NCI-H1930 (cell line): ENCODE results near the gene INTS12.

ENCODE experiments used
- DNase-seq, 2 experiments: peaks; one replicate each; lab custom pipeline; 2025; lab: John Stamatoyannopoulos, UW

The INTS12 gene

GRCh38 chr4:105683038-105683437 lies 25.5 kb downstream of the INTS12 start:
- DNase-seq = no peak

GRCh38 chr4:105679186-105679585 lies 29.3 kb downstream of the INTS12 start:
- DNase-seq = no peak

- no peak for DNase-seq
These were observed 30.8 kb downstream of the INTS12 start for GRCh38 chr4:105677709-105678108.

- DNase-seq = no peak
These were observed 34.5 kb downstream of the INTS12 start for GRCh38 chr4:105674011-105674410.

- no peak for DNase-seq
These were observed 37.2 kb downstream of the INTS12 start for GRCh38 chr4:105671301-105671700.

- no peak for DNase-seq
These were observed 37.8 kb downstream of the INTS12 start for GRCh38 chr4:105670684-105671083.

- peak in 1 of 2 experiments; percentile 1 for DNase-seq
These were observed 41.8 kb downstream of the INTS12 start for GRCh38 chr4:105666693-105667092.

GRCh38 chr4:105662935-105663675 lies 45.4 kb downstream of the INTS12 start:
- DNase-seq = no peak

GRCh38 chr4:105661028-105661427 lies 47.5 kb downstream of the INTS12 start:
- DNase-seq = no peak

- DNase-seq = no peak
These were observed 49.3 kb downstream of the INTS12 start for GRCh38 chr4:105659190-105659589.

GRCh38 chr4:105657117-105657765 lies 51.2 kb downstream of the INTS12 start:
- no peak for DNase-seq

GRCh38 chr4:105652286-105652888 lies 56.1 kb downstream of the INTS12 start:
- no peak for DNase-seq

GRCh38 chr4:105651884-105652283 lies 56.6 kb downstream of the INTS12 start:
- no peak for DNase-seq

GRCh38 chr4:105650190-105650589 lies 58.3 kb downstream of the INTS12 start:
- no peak for DNase-seq

- DNase-seq = no peak
These were observed 63.0 kb downstream of the INTS12 start for GRCh38 chr4:105645440-105645839.

- no peak for DNase-seq
These were observed 64.2 kb downstream of the INTS12 start for GRCh38 chr4:105644257-105644656.

- DNase-seq = no peak
These were observed 66.6 kb downstream of the INTS12 start for GRCh38 chr4:105641845-105642244.

- DNase-seq = no peak
These were observed 70.9 kb downstream of the INTS12 start for GRCh38 chr4:105637408-105638176.

- no peak for DNase-seq
These were observed 73.9 kb downstream of the INTS12 start for GRCh38 chr4:105634402-105635080.

- no peak for DNase-seq
These were observed 75.2 kb downstream of the INTS12 start for GRCh38 chr4:105633241-105633640.
